Measurements from ENCODE around the gene SMARCD1.
A peak's percentile ranks its signal among the peaks of the same experiment; 100 is the strongest.
"Not testable (repeated sequence)": the region's sequence is repeated elsewhere in the genome, so short reads cannot be mapped to it uniquely, and the experiment has no call there.

The SMARCD1 gene

GRCh38 chr12:50078281-50078680, 6.9 kb upstream of the SMARCD1 start:
- no peak for DNase-seq

GRCh38 chr12:50079771-50080170, 5.4 kb upstream of the SMARCD1 start:
- DNase-seq, result no peak

- DNase-seq, result no peak
These were observed 3.9 kb upstream of the SMARCD1 start for GRCh38 chr12:50081096-50081808.

GRCh38 chr12:50082644-50083043, 2.5 kb upstream of the SMARCD1 start:
- DNase-seq, result no peak

GRCh38 chr12:50083301-50083700, 1.8 kb upstream of the SMARCD1 start:
- DNase-seq, result no peak

GRCh38 chr12:50084409-50084774, 750 bp upstream of the SMARCD1 start:
- not testable (repeated sequence) for DNase-seq

GRCh38 chr12:50085615-50086072, 502 bp downstream of the SMARCD1 start:
- DNase-seq, result no peak

- DNase-seq, result no peak
These were observed 1.0 kb downstream of the SMARCD1 start for GRCh38 chr12:50086148-50086547.

GRCh38 chr12:50087151-50087550, 2.0 kb downstream of the SMARCD1 start:
- no peak for DNase-seq

GRCh38 chr12:50087995-50088394, 2.9 kb downstream of the SMARCD1 start:
- DNase-seq, result no peak

GRCh38 chr12:50088577-50089335, 3.6 kb downstream of the SMARCD1 start:
- peak; percentile 40 for DNase-seq

- DNase-seq, result no peak
These were observed 4.6 kb downstream of the SMARCD1 start for GRCh38 chr12:50089730-50090129.

GRCh38 chr12:50090391-50090790, 5.2 kb downstream of the SMARCD1 start:
- DNase-seq, result no peak

- no peak for DNase-seq
These were observed 12.8 kb downstream of the SMARCD1 start for GRCh38 chr12:50097952-50098351.

- DNase-seq, result no peak
These were observed 14.3 kb downstream of the SMARCD1 start for GRCh38 chr12:50099302-50100008.

GRCh38 chr12:50100561-50100960, 15.4 kb downstream of the SMARCD1 start:
- no peak for DNase-seq

GRCh38 chr12:50101663-50102062, 16.5 kb downstream of the SMARCD1 start:
- peak; percentile 21 for DNase-seq

GRCh38 chr12:50102131-50102531, 17.0 kb downstream of the SMARCD1 start:
- no peak for DNase-seq

GRCh38 chr12:50102646-50103309, 17.6 kb downstream of the SMARCD1 start:
- DNase-seq, result no peak

- DNase-seq, result no peak
These were observed 18.2 kb downstream of the SMARCD1 start for GRCh38 chr12:50103351-50103750.

- no peak for DNase-seq
These were observed 18.7 kb downstream of the SMARCD1 start, which contains the start of gene GPD1 for GRCh38 chr12:50103767-50104321. Gene GPD1, plus strand, starts transcription at chr12:50104008. Its CDS starts 43 bp downstream, at chr12:50104051.
